OCI-LY1 (cell line): ENCODE results near the gene RASGRF2.

ENCODE experiments used
- H2AFZ ChIP-seq: fragments of 200-600 bp; sonication (generic), shearing (Covaris generic); 2 replicates; pipeline ENCODE4 v1.6.0; 2014; ENCODE audit warnings: antibody characterized with exemption, mild to moderate bottlenecking, low read length
- H3F3A ChIP-seq: fragments of 200-600 bp; sonication (generic), shearing (Covaris generic); 2 replicates; pipeline ENCODE4 v1.6.0; 2014; ENCODE audit warnings: mild to moderate bottlenecking, antibody characterized with exemption, low read length, moderate library complexity; ENCODE audit not compliant: insufficient read depth
- H3K27ac ChIP-seq: fragments of 200-600 bp; sonication (generic); 2 replicates; pipeline ENCODE4 v1.5.1; 2014; ENCODE audit warnings: low read length, mixed run types, mild to moderate bottlenecking, low read depth; ENCODE audit not compliant: poor library complexity, severe bottlenecking
- H3K27me3 ChIP-seq: fragments of 200-600 bp; sonication (generic); 2 replicates; pipeline ENCODE4 v1.6.0; 2014; ENCODE audit warnings: antibody characterized with exemption, mild to moderate bottlenecking, low read length, moderate library complexity; ENCODE audit not compliant: insufficient read depth
- H3K36me3 ChIP-seq: fragments of 200-600 bp; sonication (generic); 2 replicates; pipeline ENCODE4 v1.6.1; 2014; ENCODE audit warnings: mild to moderate bottlenecking, antibody characterized with exemption, low read length, moderate library complexity, mixed read lengths; ENCODE audit not compliant: insufficient read depth
- H3K4me1 ChIP-seq: fragments of 200-600 bp; sonication (generic); 2 replicates; pipeline ENCODE4 v1.5.1; 2014; ENCODE audit warnings: mild to moderate bottlenecking, low read length, moderate library complexity; ENCODE audit not compliant: insufficient read depth, severe bottlenecking
- H3K4me2 ChIP-seq: fragments of 200-600 bp; sonication (generic), shearing (Covaris generic); 2 replicates; pipeline ENCODE4 v1.6.1; 2014; ENCODE audit warnings: low read length
- H3K4me3 ChIP-seq: fragments of 200-600 bp; sonication (generic); 2 replicates; pipeline ENCODE4 v1.5.1; 2014; ENCODE audit warnings: low read length, low read depth, mild to moderate bottlenecking, mixed read lengths; ENCODE audit not compliant: poor library complexity, severe bottlenecking
- H3K79me2 ChIP-seq: fragments of 200-600 bp; shearing (Covaris generic); 2 replicates; pipeline ENCODE4 v1.6.1; 2016; ENCODE audit warnings: mixed run types, low read length, mixed read lengths; ENCODE audit not compliant: insufficient read depth
- H3K9ac ChIP-seq: fragments of 200-600 bp; sonication (generic), shearing (Covaris generic); 2 replicates; pipeline ENCODE4 v1.6.1; 2014; ENCODE audit warnings: mild to moderate bottlenecking, low read length, mixed read lengths
- H3K9me2 ChIP-seq: fragments of 200-600 bp; sonication (generic), shearing (Covaris generic); 2 replicates; pipeline ENCODE4 v1.6.1; 2014; ENCODE audit warnings: low read depth, mild to moderate bottlenecking, low read length, mixed read lengths
- H3K9me3 ChIP-seq: fragments of 200-600 bp; shearing (Covaris generic); 2 replicates; pipeline ENCODE4 v1.6.1; 2014; ENCODE audit warnings: low read length, mixed read lengths
- H4K20me1 ChIP-seq: fragments of 200-600 bp; sonication (generic), shearing (Covaris generic); 2 replicates; pipeline ENCODE4 v1.6.0; 2016; ENCODE audit warnings: mild to moderate bottlenecking, low read length; ENCODE audit not compliant: insufficient read depth
- CTCF ChIP-seq: fragments of 200-600 bp; sonication (generic), shearing (Covaris generic); IDR thresholded peaks from 2 replicates; pipeline ENCODE4 v1.5.1; 2017; ENCODE audit warnings: mild to moderate bottlenecking, antibody characterized with exemption, low read length, moderate library complexity, mixed read lengths
- EZH2 ChIP-seq: fragments of 200-600 bp; sonication (generic), shearing (Covaris generic); IDR thresholded peaks from 2 replicates; pipeline ENCODE4 v1.8.0; 2017; ENCODE audit warnings: borderline replicate concordance, mixed run types, mild to moderate bottlenecking, antibody characterized with exemption, low read length, moderate library complexity, mixed read lengths

Gene RASGRF2

DNA sequence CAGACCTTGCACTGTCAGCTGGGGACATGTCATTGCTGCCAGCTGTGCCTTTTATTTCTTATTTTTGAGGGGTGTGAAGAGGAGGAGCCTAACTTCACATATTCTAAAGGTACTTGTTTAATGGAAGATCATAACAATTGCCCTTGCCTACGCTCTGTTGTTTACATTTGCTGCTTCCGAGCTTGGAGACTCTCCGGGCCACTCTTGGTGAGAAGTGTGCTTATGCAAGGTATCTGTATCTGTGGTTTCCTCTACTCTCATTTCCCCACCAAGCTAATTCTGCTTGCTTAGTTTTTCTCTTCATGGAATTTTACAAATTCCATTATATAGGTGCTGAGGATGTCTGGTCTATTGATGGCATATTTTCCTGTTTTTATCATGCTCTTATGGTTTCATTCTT is 105.3 kb downstream of the RASGRF2 start:
- no peaks in the 10 kb centered on the region for H3K36me3 ChIP-seq
- no peaks in the 10 kb centered on the region for H3K27me3 ChIP-seq
- no peaks in the 10 kb centered on the region for H3K4me1 ChIP-seq
- no peaks in the 10 kb centered on the region for H3K79me2 ChIP-seq
- no peak overlapping the region for H3K27ac ChIP-seq
- H3K9ac ChIP-seq = no peak overlapping the region
- no peak for TF ChIP-seq EZH2
- TF ChIP-seq CTCF = no peak
- H2AFZ ChIP-seq = no peak overlapping the region
- H3K4me3 ChIP-seq = no peak overlapping the region
- no peaks in the 10 kb centered on the region for H3K9me2 ChIP-seq
- H3K4me2 ChIP-seq = no peak overlapping the region
- no peaks in the 10 kb centered on the region for H3K9me3 ChIP-seq
- no peaks in the 10 kb centered on the region for H3F3A ChIP-seq
- H4K20me1 ChIP-seq = no peaks in the 10 kb centered on the region

DNA sequence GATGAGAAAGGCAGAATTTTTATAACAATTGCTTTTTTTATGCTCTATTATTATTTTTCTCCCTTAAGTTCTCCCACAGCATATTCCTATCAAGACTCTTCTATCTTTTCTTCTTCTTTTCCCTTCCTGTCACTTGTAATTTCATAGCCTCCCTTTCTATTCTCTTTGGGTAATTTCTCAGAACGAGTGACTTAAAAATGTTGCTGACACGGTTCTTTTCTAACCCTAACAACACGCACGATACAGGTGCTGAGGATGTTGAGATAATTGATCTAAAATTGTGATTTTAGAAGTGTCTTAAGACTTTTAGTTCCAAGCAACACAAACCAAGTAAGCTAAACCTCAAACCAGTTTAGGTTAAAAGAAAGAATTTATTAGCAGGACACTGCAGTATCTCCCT is 105.9 kb downstream of the RASGRF2 start:
- Histone ChIP-seq H2AFZ (no peak overlapping the region), H3K27me3 (no peaks in the 10 kb centered on the region), H3K36me3 (no peaks in the 10 kb centered on the region), H3K4me2 (no peak overlapping the region), H3K9me3 (no peaks in the 10 kb centered on the region), H3F3A (no peaks in the 10 kb centered on the region), H3K9me2 (no peaks in the 10 kb centered on the region), H3K4me1 (no peaks in the 10 kb centered on the region), H3K27ac (no peak overlapping the region), H3K9ac (no peak overlapping the region), H4K20me1 (no peaks in the 10 kb centered on the region), H3K79me2 (no peaks in the 10 kb centered on the region), H3K4me3 (no peak overlapping the region)
- no peak for TF ChIP-seq EZH2
- no peak for TF ChIP-seq CTCF

GRCh38 chr5:81067406-81067805 is 107.2 kb downstream of the RASGRF2 start:
- Histone ChIP-seq H2AFZ (no peak overlapping the region), H3K9me3 (no peaks in the 10 kb centered on the region)

More at GRCh38 chr5:81067406-81067805, 107.2 kb downstream of the RASGRF2 start:
- Histone ChIP-seq H3F3A (no peaks in the 10 kb centered on the region), H3K79me2 (no peaks in the 10 kb centered on the region), H3K27ac (no peak overlapping the region), H3K4me1 (no peaks in the 10 kb centered on the region), H3K9me2 (no peaks in the 10 kb centered on the region), H3K9ac (no peak overlapping the region), H3K4me2 (no peak overlapping the region), H3K36me3 (no peaks in the 10 kb centered on the region), H3K27me3 (no peaks in the 10 kb centered on the region), H4K20me1 (no peaks in the 10 kb centered on the region), H3K4me3 (no peak overlapping the region)
- no peak for TF ChIP-seq CTCF
- TF ChIP-seq EZH2 = no peak
